ENCODE results near the gene BCAN. TPM values are rescaled to one million over a fixed set of nuclear protein-coding genes. Genes with fewer than 3 reads are reported as not detected.

The BCAN gene
- total RNA-seq: 0.15 TPM in 1 of 2 replicates, not detected in the other

GRCh38 chr1:156641761-156642264 lies at the start of gene BCAN:
Gene BCAN (plus strand): TSS chr1:156642117. CDS start chr1:156646055, 3,938 bp downstream.

GRCh38 chr1:156601122-156601830 lies 40.6 kb upstream of the BCAN start, which contains the start of gene GPATCH4:
Gene GPATCH4 (minus strand): TSS chr1:156601479.

GRCh38 chr1:156618853-156619581 lies 22.9 kb upstream of the BCAN start, which contains the start of gene HAPLN2:
Gene HAPLN2 (plus strand): TSS chr1:156619415. CDS start chr1:156623491, 4,076 bp downstream.

GRCh38 chr1:156676820-156677615 lies 35.1 kb downstream of the BCAN start, which contains the start of gene NES:
Gene NES (minus strand): TSS chr1:156677407. CDS start chr1:156677264, 143 bp downstream.

GRCh38 chr1:156705321-156705917 lies 63.5 kb downstream of the BCAN start, which contains the start of gene CRABP2:
Gene CRABP2 (minus strand): TSS chr1:156705583. CDS start chr1:156705446, 137 bp downstream.

Other genes starting within 250 kb of the BCAN start
- 2.7 and 3.9 TPM in 2 replicates for gene MEF2D, start 141.3 kb upstream of the BCAN start, total RNA-seq
- 16.6 and 17.2 TPM in 2 replicates for gene IQGAP3, start 69.6 kb upstream of the BCAN start, total RNA-seq
- gene TTC24, start 62.4 kb upstream of the BCAN start, total RNA-seq: not detected in 2 replicates
- gene NAXE, start 50.3 kb upstream of the BCAN start, total RNA-seq: 126 TPM in 2 replicates
- 29.6 and 34.5 TPM in 2 replicates for gene GPATCH4, start 40.6 kb upstream of the BCAN start, total RNA-seq
- gene HAPLN2, start 22.7 kb upstream of the BCAN start, total RNA-seq: not detected in 2 replicates
- gene NES, start 35.3 kb downstream of the BCAN start, total RNA-seq: 154 and 164 TPM in 2 replicates
- 1.1 and 1.3 TPM in 2 replicates for gene CRABP2, start 63.5 kb downstream of the BCAN start, total RNA-seq
- gene METTL25B, start 86.4 kb downstream of the BCAN start, total RNA-seq: 7.8 and 8.1 TPM in 2 replicates
- 6.7 and 9.1 TPM in 2 replicates for gene ISG20L2, start 86.6 kb downstream of the BCAN start, total RNA-seq
- gene MRPL24, start 99.0 kb downstream of the BCAN start, total RNA-seq: 40.9 and 43.6 TPM in 2 replicates
- 134 and 196 TPM in 2 replicates for gene HDGF, start 109.6 kb downstream of the BCAN start, total RNA-seq
- gene PRCC, start 125.4 kb downstream of the BCAN start, total RNA-seq: 7.4 and 8.4 TPM in 2 replicates
- 0.97 TPM in 1 of 2 replicates, not detected in the other for gene SH2D2A, start 174.7 kb downstream of the BCAN start, total RNA-seq
- gene INSRR, start 217.0 kb downstream of the BCAN start, total RNA-seq: not detected in 2 replicates
- gene NTRK1, start 218.7 kb downstream of the BCAN start, total RNA-seq: under 0.01 TPM in 1 of 2 replicates, not detected in the other

Measured in epithelial cell of umbilical artery (primary cell).